ENCODE measurements around the gene LST1. TPM values are rescaled to one million over a fixed set of nuclear protein-coding genes. Genes with fewer than 3 reads are reported as not detected.

The LST1 gene
- total and polyA plus RNA-seq, 2 of the 8 experiments (the other 6 are each of a cell fraction or from before 2014, with no cell fraction given): not detected

DNA sequence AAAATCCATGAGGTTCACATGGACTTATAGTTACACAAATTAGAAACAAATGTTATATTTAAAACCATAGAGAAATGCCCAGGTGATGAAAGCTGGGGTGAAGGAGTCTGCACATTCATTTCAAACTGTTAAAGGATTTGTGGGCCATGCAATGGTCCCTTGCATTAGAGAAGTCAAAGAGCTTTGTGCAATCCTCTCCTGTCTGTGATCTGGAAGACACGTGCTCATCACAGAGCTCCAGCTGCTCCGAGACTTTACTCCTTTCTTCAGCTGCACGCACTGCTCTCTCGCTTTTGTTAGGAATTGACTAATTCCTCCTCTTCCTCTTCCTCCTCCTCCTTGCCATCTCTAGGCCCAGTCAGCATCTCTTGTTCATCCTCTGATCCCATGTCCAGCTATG, 24.9 kb downstream of the LST1 start (continued):
- TF ChIP-seq, protein P1, sequence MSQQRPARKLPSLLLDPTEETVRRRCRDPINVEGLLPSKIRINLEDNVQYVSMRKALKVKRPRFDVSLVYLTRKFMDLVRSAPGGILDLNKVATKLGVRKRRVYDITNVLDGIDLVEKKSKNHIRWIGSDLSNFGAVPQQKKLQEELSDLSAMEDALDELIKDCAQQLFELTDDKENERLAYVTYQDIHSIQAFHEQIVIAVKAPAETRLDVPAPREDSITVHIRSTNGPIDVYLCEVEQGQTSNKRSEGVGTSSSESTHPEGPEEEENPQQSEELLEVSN (IDR thresholded peaks at IDR 0.05): no peak
- TF ChIP-seq RAD21 (IDR thresholded peaks at IDR 0.05 in 1 of 2, conservative IDR thresholded peaks at IDR 0.05 in 1 of 2; ENCODE audit: low read depth in 2 of 2, low read length in 2 of 2): no peak
- TF ChIP-seq CHD2 (IDR thresholded peaks at IDR 0.05; ENCODE audit: low read length): no peak
- no peak for TF ChIP-seq RBBP5 (IDR thresholded peaks at IDR 0.05; ENCODE audit: borderline replicate concordance, low read depth, low read length)
